ENCODE data around the gene SUCNR1.
"Not testable (repeated sequence)": the region's sequence is repeated elsewhere in the genome, so short reads cannot be mapped to it uniquely, and the experiment has no call there.

SUCNR1 gene

GRCh38 chr3:151871639-151872468 lies 1.6 kb upstream of the SUCNR1 start:
- peak; percentile 19 for DNase-seq

GRCh38 chr3:151874079-151874478 lies 636 bp downstream of the SUCNR1 start:
- not testable (repeated sequence) for DNase-seq

- DNase-seq, result no peak
These were observed 2.3 kb downstream of the SUCNR1 start for GRCh38 chr3:151875759-151876158.

GRCh38 chr3:151877269-151877668 lies 3.8 kb downstream of the SUCNR1 start:
- no peak for DNase-seq

- peak; percentile 49 for DNase-seq
These were observed 5.0 kb downstream of the SUCNR1 start for GRCh38 chr3:151878465-151878864.

- DNase-seq, result no peak
These were observed 5.6 kb downstream of the SUCNR1 start for GRCh38 chr3:151879037-151879436.

GRCh38 chr3:151879679-151880415 lies 6.4 kb downstream of the SUCNR1 start:
- DNase-seq, result no peak

- no peak for DNase-seq
These were observed 6.9 kb downstream of the SUCNR1 start for GRCh38 chr3:151880416-151880690.

- DNase-seq, result no peak
These were observed 7.7 kb downstream of the SUCNR1 start for GRCh38 chr3:151881137-151881536.

GRCh38 chr3:151885397-151885796 lies 12.0 kb downstream of the SUCNR1 start:
- DNase-seq, result not testable (repeated sequence)

GRCh38 chr3:151887450-151888211 lies 14.2 kb downstream of the SUCNR1 start:
- DNase-seq, result not testable (repeated sequence)

- no peak for DNase-seq
These were observed 17.3 kb downstream of the SUCNR1 start for GRCh38 chr3:151890721-151891141.

- DNase-seq, result no peak
These were observed 18.3 kb downstream of the SUCNR1 start for GRCh38 chr3:151891721-151892120.

- DNase-seq, result no peak
These were observed 20.8 kb downstream of the SUCNR1 start for GRCh38 chr3:151894219-151894618.

- no peak for DNase-seq
These were observed 22.2 kb downstream of the SUCNR1 start for GRCh38 chr3:151895478-151896241.

GRCh38 chr3:151896246-151897012 lies 23.0 kb downstream of the SUCNR1 start:
- no peak for DNase-seq

GRCh38 chr3:151898121-151898520 lies 24.7 kb downstream of the SUCNR1 start:
- not testable (repeated sequence) for DNase-seq

- not testable (repeated sequence) for DNase-seq
These were observed 25.3 kb downstream of the SUCNR1 start for GRCh38 chr3:151898564-151899261.

GRCh38 chr3:151899996-151900395 lies 26.6 kb downstream of the SUCNR1 start:
- no peak for DNase-seq

GRCh38 chr3:151900460-151900859 lies 27.0 kb downstream of the SUCNR1 start:
- DNase-seq, result no peak
